VCaP (cell line): ENCODE results near the gene CAP2.
A peak's percentile ranks its signal among the peaks of the same experiment; 100 is the strongest.

ENCODE experiments used
- H3K27ac ChIP-seq: fragments of 450-650 bp; 2 replicates; pipeline ENCODE4 v1.5.1; 2017
- TF ChIP-seq, protein P1 (sequence below): fragments of 450-650 bp; conservative IDR thresholded peaks from 2 replicates; pipeline ENCODE4 v1.5.1; 2017; ENCODE audit warnings: mild to moderate bottlenecking, moderate library complexity

Gene CAP2

GRCh38 chr6:17469006-17469832 lies 75.8 kb downstream of the CAP2 start:
- no peak overlapping the region for H3K27ac ChIP-seq
- TF ChIP-seq, protein P1, sequence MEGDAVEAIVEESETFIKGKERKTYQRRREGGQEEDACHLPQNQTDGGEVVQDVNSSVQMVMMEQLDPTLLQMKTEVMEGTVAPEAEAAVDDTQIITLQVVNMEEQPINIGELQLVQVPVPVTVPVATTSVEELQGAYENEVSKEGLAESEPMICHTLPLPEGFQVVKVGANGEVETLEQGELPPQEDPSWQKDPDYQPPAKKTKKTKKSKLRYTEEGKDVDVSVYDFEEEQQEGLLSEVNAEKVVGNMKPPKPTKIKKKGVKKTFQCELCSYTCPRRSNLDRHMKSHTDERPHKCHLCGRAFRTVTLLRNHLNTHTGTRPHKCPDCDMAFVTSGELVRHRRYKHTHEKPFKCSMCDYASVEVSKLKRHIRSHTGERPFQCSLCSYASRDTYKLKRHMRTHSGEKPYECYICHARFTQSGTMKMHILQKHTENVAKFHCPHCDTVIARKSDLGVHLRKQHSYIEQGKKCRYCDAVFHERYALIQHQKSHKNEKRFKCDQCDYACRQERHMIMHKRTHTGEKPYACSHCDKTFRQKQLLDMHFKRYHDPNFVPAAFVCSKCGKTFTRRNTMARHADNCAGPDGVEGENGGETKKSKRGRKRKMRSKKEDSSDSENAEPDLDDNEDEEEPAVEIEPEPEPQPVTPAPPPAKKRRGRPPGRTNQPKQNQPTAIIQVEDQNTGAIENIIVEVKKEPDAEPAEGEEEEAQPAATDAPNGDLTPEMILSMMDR = peak; percentile 54

- H3K27ac ChIP-seq = no peak overlapping the region
Observed at GRCh38 chr6:17470202-17470937, 77.0 kb downstream of the CAP2 start.

DNA sequence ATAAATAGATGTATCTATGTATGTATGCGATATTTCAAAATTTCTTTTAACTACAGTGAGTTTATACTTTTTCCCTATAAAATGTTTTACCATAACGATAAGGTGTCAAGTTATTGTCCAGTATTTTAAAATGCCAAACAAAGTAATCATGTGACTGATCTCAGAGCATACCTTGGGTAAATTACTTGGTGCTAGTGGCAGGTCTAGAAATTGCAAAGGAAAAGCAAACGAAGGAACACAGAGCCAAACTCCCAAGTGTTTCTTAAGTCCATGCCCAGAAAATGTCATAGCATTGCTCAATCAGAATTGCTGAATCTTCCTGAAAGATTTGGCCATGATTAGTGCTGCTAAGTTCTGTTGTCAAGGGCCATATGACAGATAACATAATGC lies 77.5 kb downstream of the CAP2 start:
- no peak overlapping the region for H3K27ac ChIP-seq
- TF ChIP-seq, protein P1 = no peak

More at GRCh38 chr6:17470202-17470937, 77.0 kb downstream of the CAP2 start:
- TF ChIP-seq, protein P1 = no peak

- H3K27ac ChIP-seq = peak overlapping the region; percentile 53
- TF ChIP-seq, protein P1 = no peak
Observed at GRCh38 chr6:17472653-17473183, 79.3 kb downstream of the CAP2 start.

GRCh38 chr6:17473554-17473953 lies 80.2 kb downstream of the CAP2 start:
- peak overlapping the region; percentile 53; the same call in 1 of the 2 replicates for H3K27ac ChIP-seq
- TF ChIP-seq, protein P1 = no peak

- no peak overlapping the region; the same call in 1 of the 2 replicates for H3K27ac ChIP-seq
- TF ChIP-seq, protein P1 = no peak
Observed at GRCh38 chr6:17474289-17474688, 80.9 kb downstream of the CAP2 start.

DNA sequence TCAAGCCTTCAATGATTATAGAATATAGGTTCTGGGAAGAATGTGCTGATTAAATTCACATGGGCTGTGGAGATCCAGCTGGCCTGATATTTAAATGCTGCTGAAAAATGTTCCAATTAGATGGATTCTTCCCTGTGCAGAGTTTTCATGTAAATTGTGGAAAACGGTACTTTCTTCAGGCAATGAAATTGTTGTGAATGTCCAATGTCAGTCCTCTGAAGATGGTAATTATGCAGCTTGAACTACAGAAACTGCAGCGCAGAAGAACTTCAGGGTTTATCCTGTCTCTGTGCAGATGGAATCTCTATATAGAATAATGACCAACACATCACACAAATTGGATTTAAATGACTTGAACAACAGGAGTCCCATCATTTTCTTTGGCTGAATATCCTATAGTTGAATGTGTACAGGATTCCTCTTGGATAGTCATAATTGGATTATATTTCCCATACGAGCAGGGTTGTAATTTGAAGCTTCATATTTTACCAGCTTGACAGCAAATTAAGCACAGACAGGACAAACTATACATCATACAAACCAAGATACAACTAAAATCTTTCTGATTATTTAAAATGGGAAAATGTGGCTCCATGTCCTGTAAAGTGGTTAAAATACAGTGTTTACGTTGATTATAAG lies 82.3 kb downstream of the CAP2 start:
- no peak overlapping the region for H3K27ac ChIP-seq
- TF ChIP-seq, protein P1 = no peak
